ENCODE results near the gene GRAMD1B.
"Not testable (repeated sequence)": the region's sequence is repeated elsewhere in the genome, so short reads cannot be mapped to it uniquely, and the experiment has no call there.

Gene GRAMD1B

GRCh38 chr11:123543797-123544196 lies 113.7 kb downstream of the GRAMD1B start:
- DNase-seq, result no peak

- DNase-seq, result no peak
These were observed 114.7 kb downstream of the GRAMD1B start for GRCh38 chr11:123544631-123545375.

- DNase-seq, result no peak
These were observed 115.7 kb downstream of the GRAMD1B start for GRCh38 chr11:123545726-123546270.

- DNase-seq, result no peak
These were observed 116.4 kb downstream of the GRAMD1B start for GRCh38 chr11:123546515-123546914.

GRCh38 chr11:123547180-123547579 lies 117.1 kb downstream of the GRAMD1B start:
- no peak for DNase-seq

GRCh38 chr11:123548774-123549173 lies 118.7 kb downstream of the GRAMD1B start:
- DNase-seq, result no peak

- no peak for DNase-seq
These were observed 120.2 kb downstream of the GRAMD1B start for GRCh38 chr11:123549926-123550917.

GRCh38 chr11:123551079-123551478 lies 121.0 kb downstream of the GRAMD1B start:
- DNase-seq, result no peak

GRCh38 chr11:123556633-123557032 lies 126.6 kb downstream of the GRAMD1B start:
- no peak for DNase-seq

- DNase-seq, result no peak
These were observed 128.7 kb downstream of the GRAMD1B start for GRCh38 chr11:123558536-123559315.

GRCh38 chr11:123559523-123559955 lies 129.5 kb downstream of the GRAMD1B start:
- no peak for DNase-seq

- DNase-seq, result peak; percentile 78
These were observed 129.9 kb downstream of the GRAMD1B start for GRCh38 chr11:123560006-123560405.

- no peak for DNase-seq
These were observed 131.3 kb downstream of the GRAMD1B start for GRCh38 chr11:123561431-123561800.

- no peak for DNase-seq
These were observed 132.1 kb downstream of the GRAMD1B start for GRCh38 chr11:123562158-123562557.

- no peak for DNase-seq
These were observed 132.8 kb downstream of the GRAMD1B start for GRCh38 chr11:123562829-123563228.

- DNase-seq, result no peak
These were observed 134.2 kb downstream of the GRAMD1B start for GRCh38 chr11:123564221-123564620.

- DNase-seq, result no peak
These were observed 136.8 kb downstream of the GRAMD1B start for GRCh38 chr11:123566852-123567251.

GRCh38 chr11:123567466-123567865 lies 137.4 kb downstream of the GRAMD1B start:
- no peak for DNase-seq

- no peak for DNase-seq
These were observed 138.3 kb downstream of the GRAMD1B start for GRCh38 chr11:123568367-123568870.

- no peak for DNase-seq
These were observed 139.3 kb downstream of the GRAMD1B start for GRCh38 chr11:123569393-123569792.

GRCh38 chr11:123570939-123571580 lies 141.0 kb downstream of the GRAMD1B start:
- DNase-seq, result no peak

- DNase-seq, result not testable (repeated sequence)
These were observed 142.7 kb downstream of the GRAMD1B start for GRCh38 chr11:123572791-123573190.

Data from right hindlimb (tissue), 1 donor.